ENCODE measurements around the gene NME1.
"Not testable (repeated sequence)": the region's sequence is repeated elsewhere in the genome, so short reads cannot be mapped to it uniquely, and the experiment has no call there.

Gene NME1

GRCh38 chr17:51153210-51154072 is at the start of gene NME1:
Gene NME1, plus strand, starts transcription at chr17:51153559. Its CDS starts 2,096 bp downstream, at chr17:51155655.
- H3K9ac ChIP-seq (ENCODE audit: low read depth, low read length) = peak within 1 kb of the TSS; percentile 92
- no peaks in the 10 kb centered on the region for H3K27me3 ChIP-seq (ENCODE audit: control insufficient read depth, insufficient read depth, low read length)
- no peaks in the 10 kb centered on the region for H3K9me3 ChIP-seq (ENCODE audit: control insufficient read depth, insufficient read depth, low read length)
- peaks cover 10% of the 10 kb centered on the region for H3K4me1 ChIP-seq (ENCODE audit: control insufficient read depth, insufficient read depth, low read length)
- H3K27ac ChIP-seq (ENCODE audit: low read depth, low read length) = peak within 1 kb of the TSS; percentile 90
- H3K36me3 ChIP-seq (ENCODE audit: control insufficient read depth, insufficient read depth, low read length) = peaks cover 30% of the 10 kb centered on the region
- H3K4me3 ChIP-seq (ENCODE audit: low read depth, low read length) = peak within 1 kb of the TSS; percentile 82

GRCh38 chr17:51107778-51108177 is 45.6 kb upstream of the NME1 start:
- no peak overlapping the region for H3K27ac ChIP-seq (ENCODE audit: low read depth, low read length)
- no peaks in the 10 kb centered on the region for H3K4me1 ChIP-seq (ENCODE audit: control insufficient read depth, insufficient read depth, low read length)
- H3K9me3 ChIP-seq (ENCODE audit: control insufficient read depth, insufficient read depth, low read length) = no peaks in the 10 kb centered on the region
- no peaks in the 10 kb centered on the region for H3K27me3 ChIP-seq (ENCODE audit: control insufficient read depth, insufficient read depth, low read length)
- H3K36me3 ChIP-seq (ENCODE audit: control insufficient read depth, insufficient read depth, low read length) = no peaks in the 10 kb centered on the region; the same call in 1 of the 2 replicates
- H3K9ac ChIP-seq (ENCODE audit: low read depth, low read length) = no peak overlapping the region
- no peak overlapping the region for H3K4me3 ChIP-seq (ENCODE audit: low read depth, low read length)

- H3K9me3 ChIP-seq (ENCODE audit: control insufficient read depth, insufficient read depth, low read length); H3K36me3 ChIP-seq (ENCODE audit: control insufficient read depth, insufficient read depth, low read length); H3K27ac ChIP-seq (ENCODE audit: low read depth, low read length); H3K9ac ChIP-seq (ENCODE audit: low read depth, low read length); H3K4me1 ChIP-seq (ENCODE audit: control insufficient read depth, insufficient read depth, low read length); H3K27me3 ChIP-seq (ENCODE audit: control insufficient read depth, insufficient read depth, low read length); H3K4me3 ChIP-seq (ENCODE audit: low read depth, low read length): not testable (repeated sequence)
Measured at GRCh38 chr17:51112303-51113222, 40.8 kb upstream of the NME1 start.

GRCh38 chr17:51115179-51115578 is 38.2 kb upstream of the NME1 start:
- Histone ChIP-seq H3K9ac (ENCODE audit: low read depth, low read length) (no peak overlapping the region), H3K27ac (ENCODE audit: low read depth, low read length) (no peak overlapping the region), H3K4me3 (ENCODE audit: low read depth, low read length) (no peak overlapping the region), H3K27me3 (ENCODE audit: control insufficient read depth, insufficient read depth, low read length) (no peaks in the 10 kb centered on the region), H3K4me1 (ENCODE audit: control insufficient read depth, insufficient read depth, low read length) (peaks cover 6% of the 10 kb centered on the region), H3K9me3 (ENCODE audit: control insufficient read depth, insufficient read depth, low read length) (no peaks in the 10 kb centered on the region), H3K36me3 (ENCODE audit: control insufficient read depth, insufficient read depth, low read length) (no peaks in the 10 kb centered on the region; the same call in 1 of the 2 replicates)

- Histone ChIP-seq H3K4me1 (ENCODE audit: control insufficient read depth, insufficient read depth, low read length) (peaks cover 13% of the 10 kb centered on the region), H3K27me3 (ENCODE audit: control insufficient read depth, insufficient read depth, low read length) (no peaks in the 10 kb centered on the region), H3K36me3 (ENCODE audit: control insufficient read depth, insufficient read depth, low read length) (no peaks in the 10 kb centered on the region), H3K4me3 (ENCODE audit: low read depth, low read length) (peak overlapping the region; percentile 100; the same call in 1 of the 2 replicates), H3K9me3 (ENCODE audit: control insufficient read depth, insufficient read depth, low read length) (no peaks in the 10 kb centered on the region), H3K27ac (ENCODE audit: low read depth, low read length) (no peak overlapping the region), H3K9ac (ENCODE audit: low read depth, low read length) (no peak overlapping the region)
Measured at GRCh38 chr17:51118330-51119195, 34.8 kb upstream of the NME1 start.

- H3K27me3 ChIP-seq (ENCODE audit: control insufficient read depth, insufficient read depth, low read length) = no peaks in the 10 kb centered on the region
- H3K9ac ChIP-seq (ENCODE audit: low read depth, low read length) = peak overlapping the region; percentile 79
- H3K27ac ChIP-seq (ENCODE audit: low read depth, low read length) = peak overlapping the region; percentile 90
- peaks cover 13% of the 10 kb centered on the region for H3K4me1 ChIP-seq (ENCODE audit: control insufficient read depth, insufficient read depth, low read length)
- H3K4me3 ChIP-seq (ENCODE audit: low read depth, low read length) = peak overlapping the region; percentile 100
- no peaks in the 10 kb centered on the region for H3K9me3 ChIP-seq (ENCODE audit: control insufficient read depth, insufficient read depth, low read length)
- H3K36me3 ChIP-seq (ENCODE audit: control insufficient read depth, insufficient read depth, low read length) = no peaks in the 10 kb centered on the region
Measured at GRCh38 chr17:51119415-51120356, 33.7 kb upstream of the NME1 start.

- Histone ChIP-seq H3K27ac (ENCODE audit: low read depth, low read length) (peak overlapping the region; percentile 90), H3K4me1 (ENCODE audit: control insufficient read depth, insufficient read depth, low read length) (peaks cover 13% of the 10 kb centered on the region)
Measured at GRCh38 chr17:51120357-51120738, 33.0 kb upstream of the NME1 start.

DNA sequence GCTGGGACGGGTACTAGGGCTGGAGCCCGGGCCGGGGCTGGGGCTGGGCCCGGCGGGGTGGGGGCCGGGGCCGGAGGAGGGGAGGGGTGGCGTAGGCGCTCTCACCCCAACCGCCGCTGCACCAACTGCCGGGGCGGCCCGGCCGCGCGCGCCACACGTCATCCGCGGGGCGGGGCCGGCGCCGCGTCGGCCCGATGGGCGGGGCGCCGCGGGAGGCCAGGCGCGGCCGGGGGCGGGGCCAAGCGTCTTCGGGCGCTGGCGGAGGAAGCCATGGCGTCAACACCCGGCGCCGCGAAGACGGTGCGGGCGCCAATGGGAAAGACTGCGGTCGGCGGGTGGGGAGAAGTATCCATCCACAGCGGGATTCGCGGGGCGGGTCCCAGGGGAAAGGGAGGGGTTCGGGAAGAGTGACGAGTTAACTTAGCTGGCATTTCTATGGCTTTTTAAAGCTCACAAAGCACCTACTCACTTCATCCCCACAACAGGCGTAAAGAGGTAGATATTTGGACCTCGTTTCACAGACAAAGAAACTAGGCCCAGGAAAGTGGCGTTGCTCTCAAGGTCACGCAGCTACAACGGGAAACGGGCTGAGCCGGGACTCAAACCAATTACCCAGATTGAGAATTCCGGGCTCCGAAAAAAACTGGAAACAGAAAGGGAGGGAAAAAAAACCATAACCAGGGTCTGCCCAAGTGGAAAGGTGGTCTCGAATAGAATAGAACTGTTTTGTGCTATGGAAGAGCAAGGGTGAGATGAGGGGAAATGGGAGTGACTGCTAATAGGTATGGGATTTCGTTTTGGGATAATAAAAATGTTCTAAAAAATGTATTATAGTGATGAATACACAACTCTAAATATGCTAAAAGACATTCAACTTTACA is 32.4 kb upstream of the NME1 start, which contains the start of gene SPAG9:
TSS of gene SPAG9 (minus strand) at position 130 of the 881 bp plus-strand sequence. CDS start 212 bp downstream, outside the sequence.
- Histone ChIP-seq H3K36me3 (ENCODE audit: control insufficient read depth, insufficient read depth, low read length) (no peaks in the 10 kb centered on the region), H3K4me1 (ENCODE audit: control insufficient read depth, insufficient read depth, low read length) (peaks cover 13% of the 10 kb centered on the region), H3K4me3 (ENCODE audit: low read depth, low read length) (peak within 1 kb of the TSS; percentile 100), H3K27me3 (ENCODE audit: control insufficient read depth, insufficient read depth, low read length) (no peaks in the 10 kb centered on the region), H3K9ac (ENCODE audit: low read depth, low read length) (peak within 1 kb of the TSS; percentile 86), H3K27ac (ENCODE audit: low read depth, low read length) (peak within 1 kb of the TSS; percentile 99), H3K9me3 (ENCODE audit: control insufficient read depth, insufficient read depth, low read length) (no peaks in the 10 kb centered on the region)

More at GRCh38 chr17:51120357-51120738, 33.0 kb upstream of the NME1 start:
- peak overlapping the region; percentile 79 for H3K9ac ChIP-seq (ENCODE audit: low read depth, low read length)
- no peaks in the 10 kb centered on the region for H3K36me3 ChIP-seq (ENCODE audit: control insufficient read depth, insufficient read depth, low read length)
- H3K4me3 ChIP-seq (ENCODE audit: low read depth, low read length) = peak overlapping the region; percentile 100
- H3K27me3 ChIP-seq (ENCODE audit: control insufficient read depth, insufficient read depth, low read length) = no peaks in the 10 kb centered on the region
- H3K9me3 ChIP-seq (ENCODE audit: control insufficient read depth, insufficient read depth, low read length) = no peaks in the 10 kb centered on the region

Measured in HUES48 (cell line).